GM10248 (cell line): ENCODE results near the gene HHATL.

Experiments used
- CTCF ChIA-PET: fragments of 300-600 bp; sonication (Branson Sonifier 250); formaldehyde crosslinking; extraction: SDS; loops from one replicate; lab custom pipeline; 2021; ENCODE audit warnings: antibody characterized with exemption; lab: Yijun Ruan, JAX
- POLR2A ChIA-PET: fragments of 350-650 bp; sonication (Branson Sonifier 250); formaldehyde crosslinking; extraction: SDS; loops from one replicate; lab custom pipeline; 2020; ENCODE audit warnings: antibody characterized with exemption; lab: Yijun Ruan, JAX
- DNase-seq: peaks from one replicate; pipeline ENCODE4 v3.0.0; 2012; ENCODE audit errors: extremely low spot score
- CTCF ChIP-seq: IDR thresholded peaks from 2 replicates; pipeline ENCODE4 v1.5.1; 2012; ENCODE audit warnings: mild to moderate bottlenecking, low read depth; ENCODE audit errors: extremely low read depth, missing control alignments, control extremely low read depth

The HHATL gene

GRCh38 chr3:42705962-42706585 lies 3.5 kb upstream of the HHATL start:
- CTCF ChIA-PET: no interaction called here
- no peak for TF ChIP-seq CTCF
- POLR2A ChIA-PET: no interaction called here
- DNase-seq: no peak

DNA sequence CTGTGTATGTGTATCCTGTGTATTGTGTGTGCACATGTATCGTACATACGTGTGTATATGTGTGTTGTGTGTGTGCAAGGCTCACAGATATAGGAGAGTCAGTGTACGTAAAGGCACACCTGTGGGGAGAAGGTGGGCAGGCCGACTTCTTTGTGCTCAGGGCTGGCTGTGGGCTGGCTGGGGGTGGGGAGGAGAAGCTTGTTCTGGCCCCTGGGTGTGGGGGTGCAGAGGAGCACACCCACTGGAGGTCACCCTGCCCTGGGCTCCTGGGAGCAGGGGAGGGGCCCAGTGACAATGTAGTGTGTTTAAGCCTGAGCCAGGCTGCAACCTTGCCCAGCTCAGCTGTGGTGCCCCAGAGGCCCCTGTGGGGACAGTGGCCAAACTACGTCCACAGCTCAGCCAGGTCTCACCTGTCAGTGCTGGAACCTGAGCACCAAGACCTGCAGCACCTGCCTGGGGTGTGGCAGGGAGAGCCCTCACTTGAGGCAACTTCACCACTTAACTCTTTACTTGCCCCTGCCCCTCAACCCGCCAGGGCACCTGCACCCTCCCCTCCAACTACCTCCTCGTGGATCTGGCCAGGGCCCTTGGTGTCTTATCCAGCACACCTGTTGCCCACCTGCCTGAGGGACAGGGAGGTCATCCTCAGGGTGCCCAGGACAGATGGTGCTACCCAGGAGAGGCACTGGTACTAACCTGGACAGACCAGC lies 2.6 kb upstream of the HHATL start:
- ChIA-PET POLR2A (no interaction called here), CTCF (no interaction called here)
- no peak for TF ChIP-seq CTCF
- no peak for DNase-seq

- ChIA-PET POLR2A (no interaction called here), CTCF (no interaction called here)
- no peak for DNase-seq
- no peak for TF ChIP-seq CTCF
Measured at GRCh38 chr3:42704136-42704841, 1.7 kb upstream of the HHATL start.

- no peak for TF ChIP-seq CTCF
- DNase-seq: no peak
- ChIA-PET CTCF (no interaction called here), POLR2A (no interaction called here)
Measured at GRCh38 chr3:42703695-42704025, 1.1 kb upstream of the HHATL start.

DNA sequence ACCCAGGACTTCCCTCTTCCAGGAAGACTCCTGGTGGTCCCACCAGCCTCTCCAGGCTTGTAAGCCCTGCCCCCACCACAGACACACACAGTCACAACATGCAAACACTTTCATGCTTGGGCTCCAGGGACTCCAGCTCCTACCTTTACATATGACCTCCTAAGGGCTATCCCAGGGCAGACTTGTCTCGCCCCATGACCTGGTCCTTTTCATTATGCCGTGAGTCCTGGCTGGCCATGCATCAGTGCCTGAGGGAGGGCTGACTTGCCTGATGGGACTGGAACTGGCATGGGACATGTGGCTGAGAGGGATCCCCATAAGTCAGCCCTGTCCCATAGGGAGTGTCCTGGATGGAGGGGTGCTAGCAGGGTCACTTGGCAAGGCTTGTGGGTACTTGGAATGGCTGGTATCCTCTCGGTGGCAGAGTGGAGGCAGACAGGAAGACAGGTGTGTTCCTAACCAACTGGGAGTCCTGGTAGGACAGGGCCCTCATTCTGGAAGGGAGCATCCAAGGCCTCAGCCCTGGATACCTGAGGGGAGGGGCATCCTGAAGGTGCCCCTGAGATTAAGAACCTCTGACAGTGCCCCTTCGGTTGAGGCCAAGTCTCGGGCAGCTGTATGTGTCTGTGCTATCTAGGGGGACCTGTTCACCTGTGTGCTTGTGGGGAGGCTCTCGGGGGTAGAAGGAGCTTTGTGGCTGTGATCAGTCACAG lies 540 bp upstream of the HHATL start:
- ChIA-PET CTCF (no interaction called here), POLR2A (no interaction called here)

More for the DNA sequence above, 540 bp upstream of the HHATL start:
- TF ChIP-seq CTCF: no peak
- no peak for DNase-seq
